Left ventricle myocardium inferior (tissue), 1 donor: ENCODE measurements around the gene ASPG. TPM values are rescaled to one million over a fixed set of nuclear protein-coding genes. Genes with fewer than 3 reads are reported as not detected.

Experiments used
- DNase-seq: peaks from one replicate; pipeline ENCODE4 v3.0.0-alpha.2; 2020
- H3K27ac ChIP-seq: fragments of 200-600 bp; replicated peaks from 2 replicates; pipeline ENCODE4 v1.8.0; 2021
- H3K27me3 ChIP-seq: fragments of 200-600 bp; 2 replicates; pipeline ENCODE4 v1.8.0; 2021; ENCODE audit warnings: low read depth
- H3K36me3 ChIP-seq: fragments of 200-600 bp; 2 replicates; pipeline ENCODE4 v1.8.0; 2021
- H3K4me1 ChIP-seq: fragments of 200-600 bp; 2 replicates; pipeline ENCODE4 v1.8.0; 2021
- H3K4me3 ChIP-seq: fragments of 200-600 bp; 2 replicates; pipeline ENCODE4 v1.8.0; 2021; ENCODE audit warnings: mild to moderate bottlenecking, moderate library complexity
- H3K9me3 ChIP-seq: fragments of 200-600 bp; replicated peaks from 2 replicates; pipeline ENCODE4 v1.8.0; 2021
- intact Hi-C: fragments of 100-400 bp; cut with micrococcal nuclease; formaldehyde crosslinking; loops from one replicate; pipeline ENCODE4 v1.11.0; 2022
- total RNA-seq: library from RNA; stranded (reverse); fragmentation: NEBNext Ultra II Directional; extraction: Animal tissue kit (Norgen Biotek cat#: 25700); gene quantifications from one replicate; pipeline ENCODE4 v1.2.1, GENCODE V29; 2021
- TF ChIP-seq, protein P1 (sequence below): fragments of 200-600 bp; IDR thresholded peaks from 2 replicates; pipeline ENCODE4 v1.8.0; 2021; ENCODE audit warnings: antibody characterized with exemption, mild to moderate bottlenecking, borderline replicate concordance
- donor health status: DM: no; HTN: yes; CAD: no; lungs with severe emphysema.

The ASPG gene
- total RNA-seq, 1 donor from 2014 or later = 27.1 TPM

DNA sequence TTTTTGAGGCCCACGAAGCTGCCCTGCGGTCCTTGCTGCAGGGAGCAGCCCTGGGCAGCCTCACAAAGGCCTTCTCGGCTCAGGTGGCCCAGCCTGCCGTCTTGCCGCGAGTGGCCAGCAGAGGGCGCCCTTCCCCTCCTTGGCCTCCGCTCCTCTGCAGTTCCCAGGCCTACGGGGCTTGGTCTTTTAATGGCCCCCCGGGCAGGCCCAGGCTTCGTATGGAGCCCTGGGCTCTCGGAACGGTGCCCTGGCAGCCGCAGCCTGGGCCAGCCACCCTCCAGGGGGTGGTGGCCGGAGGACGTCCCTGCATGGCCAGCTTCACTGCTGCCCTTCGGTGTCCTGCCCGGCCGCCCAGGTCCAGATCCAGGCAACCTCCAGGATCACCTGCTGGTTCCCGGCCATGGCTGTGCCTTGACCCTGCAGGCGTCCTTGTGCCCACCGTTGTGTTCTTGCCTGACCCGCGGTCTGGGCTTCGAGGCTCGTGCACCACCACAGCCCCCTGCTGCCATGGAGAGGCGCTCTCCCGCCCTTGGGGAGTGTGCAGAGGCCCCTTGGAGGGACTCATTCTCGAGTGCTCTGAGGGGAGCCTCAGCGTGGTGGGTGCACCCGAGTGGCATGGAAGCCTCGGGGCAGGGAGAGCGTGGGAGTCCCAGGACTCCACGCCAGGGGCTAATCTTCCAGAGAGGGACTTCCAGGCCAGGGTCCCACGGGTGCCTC lies 9.4 kb downstream of the ASPG start:
- intact Hi-C loops = no loop called here
- no peak overlapping the region for H3K4me3 ChIP-seq
- H3K36me3 ChIP-seq = no peaks in the 10 kb centered on the region
- H3K27ac ChIP-seq = no peak overlapping the region
- H3K4me1 ChIP-seq = peaks cover 16% of the 10 kb centered on the region
- TF ChIP-seq, protein P1, sequence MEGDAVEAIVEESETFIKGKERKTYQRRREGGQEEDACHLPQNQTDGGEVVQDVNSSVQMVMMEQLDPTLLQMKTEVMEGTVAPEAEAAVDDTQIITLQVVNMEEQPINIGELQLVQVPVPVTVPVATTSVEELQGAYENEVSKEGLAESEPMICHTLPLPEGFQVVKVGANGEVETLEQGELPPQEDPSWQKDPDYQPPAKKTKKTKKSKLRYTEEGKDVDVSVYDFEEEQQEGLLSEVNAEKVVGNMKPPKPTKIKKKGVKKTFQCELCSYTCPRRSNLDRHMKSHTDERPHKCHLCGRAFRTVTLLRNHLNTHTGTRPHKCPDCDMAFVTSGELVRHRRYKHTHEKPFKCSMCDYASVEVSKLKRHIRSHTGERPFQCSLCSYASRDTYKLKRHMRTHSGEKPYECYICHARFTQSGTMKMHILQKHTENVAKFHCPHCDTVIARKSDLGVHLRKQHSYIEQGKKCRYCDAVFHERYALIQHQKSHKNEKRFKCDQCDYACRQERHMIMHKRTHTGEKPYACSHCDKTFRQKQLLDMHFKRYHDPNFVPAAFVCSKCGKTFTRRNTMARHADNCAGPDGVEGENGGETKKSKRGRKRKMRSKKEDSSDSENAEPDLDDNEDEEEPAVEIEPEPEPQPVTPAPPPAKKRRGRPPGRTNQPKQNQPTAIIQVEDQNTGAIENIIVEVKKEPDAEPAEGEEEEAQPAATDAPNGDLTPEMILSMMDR = peak; percentile 87
- H3K9me3 ChIP-seq = no peaks in the 10 kb centered on the region
- H3K27me3 ChIP-seq = peaks cover 36% of the 10 kb centered on the region
- DNase-seq = peak; percentile 41

DNA sequence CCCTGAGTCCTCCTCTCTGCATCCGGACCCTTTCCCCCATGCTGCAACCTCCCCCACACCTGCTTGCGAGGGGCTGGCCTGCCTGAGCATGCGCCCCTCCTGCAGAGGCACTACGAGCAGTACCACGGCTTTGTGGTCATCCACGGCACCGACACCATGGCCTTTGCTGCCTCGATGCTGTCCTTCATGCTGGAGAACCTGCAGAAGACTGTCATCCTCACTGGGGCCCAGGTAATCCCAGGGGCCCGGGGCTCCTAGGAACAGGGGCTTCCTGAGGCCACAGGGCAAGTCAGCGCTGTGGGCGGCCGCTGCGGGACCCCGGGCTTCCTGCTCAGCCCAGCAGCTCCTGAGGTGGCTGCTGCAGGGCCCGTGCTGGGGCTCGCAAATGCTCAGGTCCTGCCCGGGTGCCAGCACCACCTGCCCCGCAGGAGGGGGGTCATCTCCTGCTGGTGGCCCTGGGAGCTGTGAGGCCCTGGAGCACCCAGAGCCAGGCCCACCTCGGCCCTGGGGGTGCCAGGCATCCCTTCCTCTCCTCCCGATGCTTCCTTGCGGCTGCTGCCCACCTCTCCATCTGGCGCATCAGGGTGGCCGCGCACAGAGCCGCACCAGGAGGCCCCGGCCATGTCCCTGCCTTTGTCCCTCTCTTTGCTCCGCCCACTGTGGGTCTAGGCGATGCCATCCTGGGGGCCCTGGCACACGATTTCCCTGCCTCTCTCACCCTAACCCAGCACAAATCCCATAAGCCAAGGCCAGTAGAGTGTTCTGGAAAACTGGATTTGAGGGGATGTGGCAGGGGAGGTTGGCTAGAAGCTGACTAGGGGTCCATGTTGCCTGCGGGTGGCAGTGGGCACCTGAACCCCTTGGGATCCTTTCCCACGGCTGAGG lies 10.2 kb downstream of the ASPG start:
- DNase-seq = no peak
- intact Hi-C loops = no loop called here
- TF ChIP-seq, protein P1 = no peak

DNA sequence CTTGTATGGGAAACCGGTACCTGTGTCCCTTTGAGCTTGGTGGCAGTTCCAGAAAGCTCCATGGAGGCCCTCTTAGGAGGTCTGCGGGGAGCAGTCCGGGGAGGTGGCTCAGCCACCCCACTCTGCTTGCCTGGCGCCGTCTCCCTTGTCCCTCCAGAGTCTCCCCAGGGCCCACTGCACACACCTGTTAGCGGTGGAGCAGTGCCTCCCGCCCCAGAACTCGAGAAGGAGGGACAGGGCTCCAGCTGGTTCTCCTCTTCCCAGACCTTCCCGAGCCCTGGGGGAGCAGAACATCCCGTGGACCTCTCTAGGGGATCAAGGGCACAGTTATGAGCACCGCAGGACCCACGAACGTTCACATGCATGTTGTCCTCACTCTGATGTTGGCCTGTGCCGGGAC lies 10.8 kb downstream of the ASPG start:
- intact Hi-C loops = no loop called here

More for the DNA sequence above, 10.2 kb downstream of the ASPG start:
- H3K27ac ChIP-seq = no peak overlapping the region
- peaks cover 36% of the 10 kb centered on the region for H3K27me3 ChIP-seq
- H3K4me3 ChIP-seq = no peak overlapping the region
- H3K36me3 ChIP-seq = no peaks in the 10 kb centered on the region
- H3K9me3 ChIP-seq = no peaks in the 10 kb centered on the region
- H3K4me1 ChIP-seq = peaks cover 14% of the 10 kb centered on the region

DNA sequence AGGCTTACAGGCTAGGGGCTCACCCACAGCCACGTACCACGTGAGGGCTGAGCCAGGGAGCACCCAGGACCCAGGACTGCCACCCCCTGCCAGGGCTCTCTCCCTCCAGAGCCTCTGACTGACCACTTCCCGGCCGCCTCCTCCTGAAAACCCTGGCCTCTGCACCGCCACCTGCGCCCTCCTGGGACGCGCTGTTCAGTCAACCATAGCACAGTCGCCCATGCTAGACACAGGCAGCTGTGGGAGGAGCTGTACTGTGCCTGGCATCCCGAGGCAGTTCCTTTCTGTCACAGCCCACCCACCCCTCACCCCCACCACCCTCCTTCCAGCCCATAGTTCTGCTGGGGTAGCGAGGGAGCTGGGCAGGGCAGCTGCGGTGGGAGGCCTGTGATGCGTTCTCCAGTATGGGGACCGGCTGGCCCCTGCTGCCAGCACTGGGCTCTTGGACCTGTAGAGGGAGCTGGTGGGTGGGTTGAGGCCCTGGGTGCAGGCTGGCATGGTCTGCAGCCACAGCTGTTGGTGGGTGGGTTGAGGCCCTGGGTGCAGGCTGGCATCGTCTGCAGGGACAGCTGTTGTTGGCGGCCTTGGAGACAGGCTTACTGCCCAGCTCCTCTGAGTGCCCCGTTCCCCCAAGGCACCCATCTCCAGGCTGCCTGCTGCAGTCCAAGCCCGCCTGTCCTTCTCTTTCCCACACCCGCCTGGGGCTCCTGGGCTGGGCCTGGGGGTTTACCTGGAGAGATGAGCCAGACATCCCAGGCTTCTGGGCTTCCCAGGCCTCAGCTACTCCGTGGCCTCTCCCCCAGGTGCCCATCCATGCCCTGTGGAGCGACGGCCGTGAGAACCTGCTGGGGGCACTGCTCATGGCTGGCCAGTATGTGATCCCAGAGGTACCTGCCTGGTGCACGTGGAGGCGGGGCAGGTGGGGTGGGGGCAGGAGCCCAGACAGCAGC lies 11.5 kb downstream of the ASPG start:
- intact Hi-C loops = no loop called here
- no peak for DNase-seq
- H3K27me3 ChIP-seq = peaks cover 38% of the 10 kb centered on the region
- TF ChIP-seq, protein P1 = no peak
- H3K4me3 ChIP-seq = no peak overlapping the region
- H3K4me1 ChIP-seq = peaks cover 6% of the 10 kb centered on the region
- no peak overlapping the region for H3K27ac ChIP-seq
- H3K9me3 ChIP-seq = no peaks in the 10 kb centered on the region
- no peaks in the 10 kb centered on the region for H3K36me3 ChIP-seq

More for the DNA sequence above, 10.8 kb downstream of the ASPG start:
- peaks cover 8% of the 10 kb centered on the region for H3K4me1 ChIP-seq
- no peaks in the 10 kb centered on the region for H3K9me3 ChIP-seq
- TF ChIP-seq, protein P1 = no peak
- H3K27ac ChIP-seq = no peak overlapping the region
- H3K36me3 ChIP-seq = no peaks in the 10 kb centered on the region
- H3K27me3 ChIP-seq = peaks cover 36% of the 10 kb centered on the region
- no peak overlapping the region for H3K4me3 ChIP-seq
- no peak for DNase-seq
